ENCODE results near the gene TMEM181.
A peak's percentile ranks its signal among the peaks of the same experiment; 100 is the strongest.
"Not testable (repeated sequence)": the region's sequence is repeated elsewhere in the genome, so short reads cannot be mapped to it uniquely, and the experiment has no call there.

The TMEM181 gene, protein sequence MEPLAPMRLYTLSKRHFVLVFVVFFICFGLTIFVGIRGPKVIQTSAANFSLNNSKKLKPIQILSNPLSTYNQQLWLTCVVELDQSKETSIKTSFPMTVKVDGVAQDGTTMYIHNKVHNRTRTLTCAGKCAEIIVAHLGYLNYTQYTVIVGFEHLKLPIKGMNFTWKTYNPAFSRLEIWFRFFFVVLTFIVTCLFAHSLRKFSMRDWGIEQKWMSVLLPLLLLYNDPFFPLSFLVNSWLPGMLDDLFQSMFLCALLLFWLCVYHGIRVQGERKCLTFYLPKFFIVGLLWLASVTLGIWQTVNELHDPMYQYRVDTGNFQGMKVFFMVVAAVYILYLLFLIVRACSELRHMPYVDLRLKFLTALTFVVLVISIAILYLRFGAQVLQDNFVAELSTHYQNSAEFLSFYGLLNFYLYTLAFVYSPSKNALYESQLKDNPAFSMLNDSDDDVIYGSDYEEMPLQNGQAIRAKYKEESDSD

DNA sequence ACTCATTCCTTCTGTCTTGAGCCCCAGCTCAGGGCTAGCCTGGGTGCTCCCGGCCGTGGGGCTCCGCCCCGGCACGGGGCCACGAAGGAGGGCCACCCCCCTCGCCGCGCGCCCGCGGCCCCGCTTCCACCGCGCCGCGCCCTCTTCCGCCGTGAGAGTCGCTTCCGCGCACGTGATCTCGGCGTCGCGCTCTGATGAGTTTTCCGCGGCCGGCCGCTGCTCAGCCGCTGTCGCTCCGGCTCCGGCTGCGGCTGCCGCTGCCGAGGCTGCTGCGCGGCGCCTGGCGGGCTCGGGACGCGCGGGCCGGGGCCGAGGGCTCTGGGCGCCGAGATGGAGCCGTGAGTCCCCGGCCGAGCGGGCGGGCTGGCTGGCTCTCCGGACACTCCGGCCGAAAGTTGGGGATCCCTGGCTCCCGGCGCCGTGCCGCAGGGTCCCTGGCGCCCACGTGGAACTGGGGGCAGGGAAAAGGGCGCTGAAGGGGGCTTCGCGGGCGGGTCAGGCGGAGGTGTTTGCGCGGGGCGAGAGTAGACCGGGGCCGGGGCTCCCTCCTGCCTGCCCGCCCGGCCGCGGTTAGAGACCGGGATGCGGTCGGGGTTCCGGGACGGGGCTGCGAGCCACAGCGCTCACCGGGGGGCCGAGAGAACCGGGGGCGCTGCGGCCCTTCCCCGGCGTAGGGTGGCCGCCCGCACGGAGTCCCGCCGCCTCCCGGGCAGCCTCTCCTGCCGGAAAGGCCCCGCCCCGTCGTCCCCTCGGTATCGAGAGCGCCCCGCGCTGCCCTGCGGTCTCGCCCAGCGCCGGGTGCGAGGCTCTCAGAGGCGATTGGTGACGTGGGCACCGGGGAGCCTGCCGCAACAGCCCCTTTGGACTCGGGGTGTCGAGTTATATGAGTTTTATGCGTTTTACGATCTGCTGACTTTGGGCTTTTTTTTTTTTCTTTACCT is at the start of gene TMEM181:
Gene TMEM181 (plus strand): TSS at position 197 of the 941 bp plus-strand sequence. CDS start 134 bp downstream, at position 331.
- DNase-seq = peak; percentile 92

DNA sequence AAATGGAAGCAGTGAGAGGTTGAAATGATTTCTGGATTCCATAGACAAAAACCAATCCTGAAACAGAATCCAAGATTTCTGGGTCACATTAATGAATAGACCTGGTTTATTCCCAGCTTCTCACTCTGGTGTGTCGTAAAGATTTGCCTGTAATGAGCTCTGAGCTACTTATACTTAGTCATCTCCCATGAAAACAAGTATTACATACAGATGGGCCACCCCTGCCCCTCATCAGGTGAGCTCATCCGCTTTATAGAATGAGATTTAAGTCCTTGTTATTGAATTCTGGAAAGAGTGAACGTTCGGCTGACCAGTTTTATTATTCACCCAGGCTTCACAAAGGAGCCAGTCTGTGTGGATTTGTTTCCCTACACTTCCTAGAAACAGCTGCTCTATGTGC is 47.1 kb upstream of the TMEM181 start:
- DNase-seq = no peak

DNA sequence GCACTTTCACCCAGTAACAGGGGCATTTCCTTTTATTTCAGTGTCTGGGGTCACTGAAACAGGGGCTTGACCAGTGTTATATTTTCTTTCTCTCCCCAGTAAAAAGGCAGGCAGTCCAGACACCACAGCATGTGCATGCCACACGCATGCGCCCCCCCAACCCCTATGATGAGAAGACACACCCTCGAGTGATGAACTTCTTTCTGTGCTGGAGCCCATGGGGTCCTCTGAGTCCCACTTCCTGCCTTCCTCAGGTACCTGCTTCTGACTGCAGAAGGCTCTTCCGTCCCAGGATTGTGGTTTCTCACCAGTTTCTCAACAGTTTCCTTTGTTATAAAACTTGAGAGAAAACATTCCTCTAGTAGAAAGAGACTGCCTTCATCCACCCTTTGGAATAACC is 45.7 kb upstream of the TMEM181 start:
- no peak for DNase-seq

DNA sequence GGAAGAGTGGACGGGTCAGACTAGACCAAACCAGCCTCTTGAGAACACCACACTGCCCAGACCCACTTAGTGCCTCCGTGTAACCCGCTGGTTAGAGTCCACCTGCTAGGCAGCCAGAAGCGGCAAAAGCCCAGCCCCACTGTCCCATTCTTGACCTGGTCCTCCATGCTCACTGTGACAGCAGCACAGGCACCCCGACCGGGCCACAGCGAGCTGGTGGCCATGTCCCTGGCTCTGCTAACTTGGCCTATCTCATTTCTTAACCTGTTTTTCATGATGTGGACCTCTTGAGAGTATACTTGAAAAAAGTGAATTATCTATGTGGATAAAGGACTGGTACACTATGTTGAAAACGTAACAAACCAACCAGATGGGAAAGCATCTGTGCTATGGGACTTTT is 44.9 kb upstream of the TMEM181 start:
- DNase-seq = no peak

DNA sequence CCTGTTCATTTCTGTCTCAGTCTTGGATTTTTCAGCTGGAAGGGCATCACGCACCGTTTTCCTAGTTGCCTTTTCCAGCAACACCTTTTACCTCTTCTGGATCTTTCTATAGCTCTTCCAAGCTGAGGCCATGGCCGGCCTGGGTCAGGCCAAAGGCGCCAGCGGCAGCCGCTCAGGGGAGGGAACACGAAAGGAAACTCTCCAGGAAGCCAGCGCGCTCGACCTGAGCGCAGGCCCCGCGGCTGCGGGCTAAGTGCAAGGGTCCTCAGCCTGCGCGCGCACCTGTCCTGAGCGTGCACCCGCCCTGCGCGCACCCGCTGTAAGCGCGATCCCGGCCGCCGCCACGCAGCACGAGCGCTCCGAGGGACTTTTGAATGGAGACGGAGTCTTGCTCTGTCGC is 43.8 kb upstream of the TMEM181 start:
- no peak for DNase-seq

DNA sequence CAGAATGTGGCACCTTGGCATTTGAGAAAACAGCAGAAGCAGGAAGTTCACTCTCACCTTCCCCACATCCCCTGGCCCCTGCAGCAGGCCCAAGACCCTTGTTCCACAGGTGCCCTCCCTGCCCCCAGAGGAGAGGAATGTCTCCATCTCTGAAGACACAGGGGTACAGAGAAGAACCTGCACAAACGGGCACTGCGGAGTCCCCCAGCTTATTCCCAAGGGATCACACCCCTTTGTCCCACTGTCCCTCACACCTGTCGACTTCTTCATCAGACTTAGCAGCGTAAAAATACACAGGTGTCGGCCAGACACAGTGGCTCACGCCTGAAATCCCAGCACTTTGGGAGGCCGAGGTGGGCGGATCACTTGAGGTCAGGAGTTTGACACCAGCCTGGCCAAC is 42.9 kb upstream of the TMEM181 start:
- DNase-seq = no peak

DNA sequence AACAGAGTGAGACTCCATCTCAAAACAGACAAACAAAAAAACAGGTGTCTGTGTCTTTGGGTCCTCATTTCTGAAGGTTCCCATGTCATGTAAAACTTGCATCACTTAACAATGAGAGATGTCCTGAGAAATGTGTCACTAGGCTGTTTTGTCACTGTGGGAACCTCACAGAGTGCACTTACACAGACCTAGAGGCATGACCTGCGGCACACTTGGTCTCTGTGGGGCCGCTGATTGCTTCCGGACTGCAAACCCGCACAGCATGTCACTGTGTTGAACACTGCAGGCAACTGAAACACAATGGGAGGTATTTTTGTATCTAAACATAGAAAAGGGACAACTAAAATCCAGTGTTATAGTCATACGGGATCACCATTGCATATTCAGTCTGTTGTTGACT is 42.3 kb upstream of the TMEM181 start:
- DNase-seq = no peak

DNA sequence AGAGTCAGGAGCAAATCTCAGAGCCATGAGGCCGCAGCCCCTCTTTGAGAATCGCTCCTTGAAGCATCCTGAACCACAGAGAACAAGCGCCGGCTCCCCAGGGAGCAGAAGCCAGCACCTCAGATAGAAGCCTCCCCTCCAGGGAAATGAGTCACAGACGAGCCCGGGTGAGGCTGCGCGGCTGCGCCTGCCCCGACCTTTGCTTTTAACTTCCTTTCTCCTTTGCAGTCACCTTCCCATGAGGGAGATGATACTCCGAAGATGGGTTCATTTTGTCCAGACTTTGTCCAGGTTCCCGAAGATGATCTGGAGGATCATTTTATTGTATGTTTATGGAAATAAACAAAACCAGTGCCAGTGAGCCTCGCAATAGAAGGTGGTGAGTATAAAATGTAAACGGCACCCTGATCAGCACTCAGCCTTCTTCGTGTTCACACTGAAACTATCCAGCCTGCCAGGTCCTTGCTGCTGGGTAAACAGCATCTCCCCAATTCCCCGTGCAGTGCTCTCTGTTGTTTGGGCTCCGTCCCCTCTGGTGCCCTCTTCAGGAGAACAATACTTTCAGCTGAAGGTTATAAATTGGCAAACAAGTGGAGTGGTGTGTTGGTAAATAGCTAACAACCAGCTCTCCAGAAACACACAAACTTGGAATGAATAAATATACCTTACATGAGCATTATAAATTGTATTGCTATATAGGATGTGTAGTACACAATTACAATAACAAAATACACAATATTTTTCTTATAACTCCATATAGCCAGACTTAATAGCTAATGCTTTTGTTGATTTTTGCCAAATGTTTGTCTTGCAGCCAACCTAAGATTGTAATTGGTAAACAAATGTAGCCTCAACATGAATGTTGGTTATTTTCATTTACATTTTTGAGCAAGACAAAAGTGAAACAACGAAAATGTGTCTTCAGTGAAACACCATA is 41.4 kb upstream of the TMEM181 start:
- DNase-seq = peak; percentile 45

DNA sequence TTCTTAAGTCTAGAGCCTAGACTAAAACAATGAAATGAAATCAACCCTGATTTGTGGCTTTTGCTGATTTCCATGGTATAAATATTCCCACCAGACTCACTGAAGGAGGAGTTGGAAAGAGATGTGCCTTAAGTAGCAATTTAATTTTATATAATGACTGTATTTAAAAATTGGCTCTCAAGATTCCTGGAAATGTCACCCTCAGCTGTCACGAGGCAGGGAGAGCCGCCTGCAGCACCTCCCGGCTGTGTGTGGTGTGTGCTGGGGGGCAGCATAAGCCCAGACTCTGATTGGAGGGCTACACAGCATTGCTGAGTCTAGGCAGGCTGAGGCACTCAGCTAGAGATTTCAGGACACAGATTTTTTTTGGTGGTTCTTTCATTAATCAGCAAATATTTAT is 40.6 kb upstream of the TMEM181 start:
- no peak for DNase-seq

DNA sequence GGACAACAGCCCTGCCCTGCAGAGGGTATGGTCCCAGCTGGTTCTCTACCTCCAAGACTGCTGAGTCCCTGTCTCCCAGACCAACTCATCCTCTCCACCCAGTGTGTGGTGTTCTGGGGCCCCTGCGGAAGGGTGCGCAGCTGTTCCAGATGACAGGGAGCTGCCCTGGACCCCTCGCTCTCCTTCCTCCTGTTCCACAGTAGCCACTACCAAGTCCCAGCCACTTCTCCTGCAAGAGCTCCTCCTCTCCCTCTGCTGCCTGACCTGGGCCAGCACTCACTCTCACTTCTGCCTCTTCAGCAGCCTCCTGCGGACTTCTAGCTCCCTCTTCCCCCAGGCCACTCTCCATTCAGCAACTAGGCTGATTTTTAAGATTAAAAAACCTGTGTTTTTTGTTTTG is 40.1 kb upstream of the TMEM181 start:
- no peak for DNase-seq

DNA sequence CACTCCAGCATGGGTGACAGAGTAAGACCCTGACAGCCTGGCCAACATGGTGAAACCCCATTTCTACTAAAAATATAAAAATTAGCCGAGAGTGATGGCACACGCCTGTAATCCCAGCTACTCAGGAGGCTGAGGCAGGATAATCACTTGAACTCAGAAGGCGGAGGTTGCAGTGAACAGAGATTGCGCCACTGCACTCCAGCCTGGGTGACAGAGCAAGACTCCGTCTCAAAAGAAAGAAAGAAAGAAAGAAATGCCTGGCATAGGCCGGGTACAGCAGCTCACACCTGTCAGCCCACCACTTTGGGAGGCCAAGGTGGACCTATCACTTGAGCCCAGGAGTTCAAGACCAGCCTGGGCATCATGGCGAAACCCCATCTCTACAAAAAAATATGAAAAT is 38.9 kb upstream of the TMEM181 start:
- DNase-seq = not testable (repeated sequence)

DNA sequence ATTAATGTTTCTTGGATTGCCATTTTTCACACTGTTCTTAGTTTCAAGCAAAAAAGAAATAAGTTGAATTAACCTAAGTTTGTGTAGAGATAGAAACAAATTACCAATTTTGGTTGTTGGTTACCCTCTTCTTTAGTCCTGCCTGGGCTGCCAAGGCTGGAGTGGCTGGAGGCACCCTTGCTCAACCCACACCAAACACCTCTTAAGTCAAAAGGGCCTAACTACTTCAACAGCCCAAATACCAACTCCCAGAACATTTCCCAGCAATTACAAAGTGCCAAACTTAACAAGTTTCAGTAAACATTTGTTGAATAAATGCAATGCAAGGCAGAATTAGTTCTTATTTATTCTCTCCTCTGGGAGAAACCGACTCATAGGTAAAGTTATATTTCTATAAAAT is 38.1 kb upstream of the TMEM181 start:
- DNase-seq = no peak

DNA sequence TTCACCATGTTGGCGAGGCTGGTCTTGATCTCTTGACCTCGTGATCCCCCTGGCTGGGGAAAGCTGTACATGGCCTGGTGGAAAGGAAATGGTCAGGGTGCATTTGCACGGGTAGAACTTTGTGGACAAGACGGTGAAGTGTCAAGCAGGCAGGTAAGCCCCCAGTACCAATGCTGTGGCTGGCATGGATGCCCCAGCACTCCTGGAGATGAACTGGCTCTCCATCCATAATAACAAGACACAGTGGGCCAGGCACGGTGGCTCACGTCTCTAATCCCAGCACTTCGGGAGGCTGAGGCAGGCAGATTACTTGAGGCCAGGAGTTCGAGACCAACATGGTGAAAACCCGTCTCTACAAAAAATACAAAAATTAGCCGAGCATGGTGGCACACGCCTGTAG is 37.3 kb upstream of the TMEM181 start:
- no peak for DNase-seq

DNA sequence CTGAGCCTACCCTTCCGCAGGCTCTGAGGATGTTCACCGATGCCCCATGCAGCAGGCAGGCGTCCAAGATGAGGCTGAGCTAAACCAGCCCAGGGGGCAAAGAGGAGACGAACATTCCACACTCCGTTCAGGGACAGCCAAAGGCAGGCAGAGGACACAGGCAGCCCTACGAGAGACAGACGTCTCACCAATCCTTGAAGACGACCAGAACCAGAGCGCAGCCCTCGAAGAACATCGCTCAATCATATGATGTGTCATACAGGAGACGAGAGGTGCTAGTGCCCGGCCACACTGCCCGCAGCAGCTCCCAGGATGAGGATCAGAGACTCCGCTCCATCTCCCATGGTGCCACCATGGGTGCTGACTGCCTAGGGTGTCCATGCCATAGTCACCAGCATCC is 35.6 kb upstream of the TMEM181 start:
- DNase-seq = no peak

DNA sequence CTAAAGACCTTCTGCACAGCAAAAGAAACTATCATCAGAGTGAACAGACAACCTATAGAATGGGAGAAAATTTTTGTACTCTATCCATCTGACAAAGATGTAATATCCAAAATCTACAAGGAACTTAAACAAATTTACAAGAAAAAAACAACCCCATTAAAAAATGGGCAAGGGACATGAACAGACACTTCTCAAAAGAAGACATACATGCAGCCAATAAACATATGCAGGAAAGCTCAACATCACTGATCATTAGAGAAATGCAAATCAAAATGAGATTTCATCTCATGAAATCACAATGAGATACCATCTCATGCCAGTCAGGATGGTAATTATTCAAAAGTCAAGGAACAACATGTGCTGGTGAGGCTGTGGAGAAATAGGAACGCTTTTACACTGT is 32.0 kb upstream of the TMEM181 start:
- DNase-seq = not testable (repeated sequence)

DNA sequence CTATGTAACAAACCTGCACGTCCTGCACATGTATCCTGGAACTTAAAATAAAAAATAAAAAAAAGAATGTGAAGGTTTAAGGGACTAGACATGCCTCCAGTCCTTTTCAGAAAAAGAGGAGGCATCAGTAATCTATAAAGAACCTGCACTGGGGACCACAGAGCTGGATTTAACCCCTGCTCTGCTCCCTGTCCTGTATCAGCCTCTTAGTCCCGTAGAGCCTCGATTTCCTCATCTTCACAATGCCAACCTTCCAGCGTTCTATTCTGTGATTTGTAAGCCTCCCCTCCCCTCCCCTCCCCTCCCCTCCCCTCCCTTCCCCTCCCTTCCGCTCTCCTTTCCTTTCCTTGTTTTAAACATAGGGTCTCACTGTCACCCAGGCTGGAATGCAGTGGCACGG is 31.1 kb upstream of the TMEM181 start:
- DNase-seq = no peak

DNA sequence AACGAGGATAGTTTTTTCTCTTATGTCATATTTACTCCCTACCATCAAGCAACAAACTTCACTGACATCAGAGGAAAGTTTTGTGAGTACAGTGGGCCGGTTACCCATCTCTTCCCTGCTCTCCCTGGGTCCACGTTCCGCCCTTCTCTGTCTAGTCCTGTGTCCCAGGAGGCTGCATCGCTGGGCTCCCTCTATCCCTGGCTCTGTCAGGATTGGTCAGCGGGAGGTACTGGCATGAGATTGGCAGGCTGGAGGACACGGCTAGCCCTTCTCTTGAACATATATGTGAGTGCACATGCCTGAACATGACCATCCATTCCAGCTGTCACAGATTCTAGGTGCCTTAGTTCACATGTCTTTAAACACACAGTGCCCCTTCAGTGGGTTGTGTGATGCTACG is 30.3 kb upstream of the TMEM181 start:
- DNase-seq = no peak

DNA sequence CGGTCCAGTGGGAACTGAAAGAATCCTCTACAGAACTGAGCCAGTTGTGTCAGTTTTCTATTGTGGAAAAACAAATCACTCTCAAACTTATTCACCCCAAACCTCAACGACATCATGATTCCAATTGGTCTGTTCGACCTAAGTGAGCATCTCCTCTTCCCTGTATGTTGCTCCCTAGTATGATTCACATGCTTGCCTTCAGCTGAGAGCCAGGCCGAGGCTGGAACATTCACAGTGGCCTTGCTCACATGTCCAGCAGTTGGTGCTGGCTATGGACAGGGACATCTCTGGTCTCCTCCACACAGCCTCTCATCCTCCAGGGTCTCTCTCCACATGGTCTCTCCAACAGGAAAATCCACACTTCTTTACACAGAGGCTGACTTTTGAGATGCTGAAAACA is 28.3 kb upstream of the TMEM181 start:
- DNase-seq = no peak

DNA sequence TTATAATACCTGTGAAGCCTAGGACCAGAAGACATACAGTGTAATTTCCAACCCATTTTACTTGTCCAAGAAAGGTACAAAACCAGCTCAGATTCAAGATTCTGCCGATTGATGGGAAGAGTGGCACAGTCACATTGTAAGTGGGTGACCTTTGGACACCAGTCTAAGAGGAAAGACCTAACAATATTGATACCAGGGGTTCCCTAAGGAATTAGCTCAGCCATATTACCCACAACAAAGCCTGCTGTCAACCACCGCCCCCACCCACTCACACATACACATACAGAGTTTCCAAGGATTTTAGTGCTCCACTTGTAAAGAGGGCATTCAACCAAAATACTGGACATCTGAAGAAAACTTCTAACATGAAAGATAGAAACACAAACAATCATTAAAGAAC is 27.9 kb upstream of the TMEM181 start:
- no peak for DNase-seq

DNA sequence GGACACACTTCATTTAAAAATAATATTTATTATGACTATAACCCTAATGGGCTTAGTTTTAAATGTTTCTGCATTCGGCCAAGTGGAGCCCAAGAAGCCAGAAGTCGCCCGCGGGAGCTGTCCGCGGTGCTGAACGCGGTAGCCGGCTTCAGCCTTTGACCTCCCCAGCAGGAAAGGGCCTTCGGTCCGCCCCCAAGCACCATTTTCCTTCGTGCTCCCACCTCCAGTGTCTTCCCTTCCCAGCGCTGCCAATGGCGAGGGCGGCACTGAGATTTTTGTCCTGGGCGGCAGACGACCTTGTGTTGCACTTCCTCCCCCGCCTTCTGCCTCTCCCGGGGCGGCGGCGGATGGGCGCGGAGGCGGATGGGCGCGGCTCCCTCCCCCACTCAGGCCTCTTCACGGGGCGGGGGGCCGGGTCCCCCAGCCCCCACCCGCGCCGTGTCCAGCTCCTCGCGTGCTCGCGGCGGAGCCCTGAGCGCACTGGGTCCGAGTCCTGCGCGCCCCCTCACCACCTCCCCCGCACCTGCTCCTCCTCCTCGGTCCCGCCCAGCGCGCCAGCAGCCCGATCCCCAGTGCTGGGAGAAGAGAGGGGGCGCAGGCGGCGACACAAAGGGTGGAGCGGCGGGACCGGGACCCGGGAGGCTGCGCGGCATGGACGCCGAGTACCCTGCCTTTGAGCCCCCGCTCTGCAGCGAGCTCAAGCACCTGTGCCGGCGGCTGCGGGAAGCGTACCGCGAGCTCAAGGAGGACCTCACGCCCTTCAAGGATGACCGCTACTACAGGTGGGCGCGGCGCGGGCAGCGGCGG is 23.6 kb upstream of the TMEM181 start:
- DNase-seq = peak; percentile 85

DNA sequence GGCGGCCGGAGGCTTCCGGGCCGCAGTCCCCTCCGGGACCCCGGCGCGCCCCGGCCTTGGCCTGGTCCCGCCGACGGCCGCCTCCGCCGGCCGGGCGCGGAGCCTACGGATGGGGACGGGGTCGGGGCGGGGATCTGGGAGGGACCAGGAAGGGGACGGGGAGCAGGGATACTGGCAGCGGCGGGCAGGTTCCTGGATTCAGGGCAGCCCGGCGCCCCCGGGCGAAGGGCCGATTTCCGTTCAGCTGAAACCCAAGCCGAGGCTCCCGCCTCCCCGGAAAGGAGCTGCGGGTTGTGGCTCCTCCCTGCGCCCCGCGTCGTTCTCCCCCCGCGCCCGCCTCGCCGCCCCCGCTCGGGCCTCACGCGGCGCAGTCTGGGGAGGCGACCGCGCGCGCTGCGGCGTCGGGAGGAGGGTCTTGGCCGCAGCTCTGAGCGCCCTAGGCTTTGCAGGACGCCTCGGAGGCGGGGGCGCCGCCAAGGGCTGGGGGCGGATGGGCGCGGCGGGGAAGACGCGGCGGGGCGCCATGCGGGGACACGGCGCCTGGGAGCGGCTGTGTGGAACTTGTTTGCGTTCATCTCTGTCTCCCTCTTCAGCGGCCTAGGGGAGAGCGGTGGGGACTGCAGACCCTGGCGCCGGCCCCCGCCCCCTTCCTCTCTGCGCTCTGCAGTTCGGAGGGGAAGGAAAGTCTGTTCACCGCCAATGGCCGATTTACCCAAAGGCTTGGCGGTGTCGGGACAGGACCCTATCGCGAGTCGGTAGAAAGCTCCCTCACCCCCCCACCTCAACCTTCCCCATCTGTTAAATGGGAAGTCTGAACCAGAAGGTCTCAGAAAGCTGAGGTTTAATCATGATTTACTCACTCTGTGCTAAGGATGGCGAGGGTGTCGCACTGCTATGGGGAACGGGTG is 22.7 kb upstream of the TMEM181 start:
- DNase-seq = no peak

Measured in suppressor macrophage treated with lipopolysaccharide for 4 hours (primary cell).